AG08395 (cell line): ENCODE data around the gene PTH2.
A peak's percentile ranks its signal among the peaks of the same experiment; 100 is the strongest.
"Not testable (repeated sequence)": the region's sequence is repeated elsewhere in the genome, so short reads cannot be mapped to it uniquely, and the experiment has no call there.

Experiments
- DNase-seq: peaks from one replicate; pipeline ENCODE4 v3.0.0; 2012; ENCODE audit warnings: mixed read lengths, low spot score

PTH2 gene

GRCh38 chr19:49447485-49448431, 24.5 kb upstream of the PTH2 start:
- DNase-seq: no peak

- DNase-seq: no peak
These were observed 22.8 kb upstream of the PTH2 start for GRCh38 chr19:49445997-49446396.

GRCh38 chr19:49444100-49444700, 21.0 kb upstream of the PTH2 start:
- not testable (repeated sequence) for DNase-seq

GRCh38 chr19:49443366-49444099, 20.3 kb upstream of the PTH2 start:
- DNase-seq: peak; percentile 91

- peak; percentile 95 for DNase-seq
These were observed 19.6 kb upstream of the PTH2 start for GRCh38 chr19:49442771-49443365.

GRCh38 chr19:49442354-49442753, 19.1 kb upstream of the PTH2 start:
- DNase-seq: peak; percentile 50

- DNase-seq: no peak
These were observed 18.7 kb upstream of the PTH2 start for GRCh38 chr19:49441960-49442350.

- peak; percentile 42 for DNase-seq
These were observed 18.1 kb upstream of the PTH2 start, which contains the start of gene SLC17A7 for GRCh38 chr19:49441210-49441959. TSS of gene SLC17A7 (minus strand) at chr19:49441527. CDS start at chr19:49441379, 148 bp downstream.

- no peak for DNase-seq
These were observed 17.4 kb upstream of the PTH2 start for GRCh38 chr19:49440439-49441209.

- no peak for DNase-seq
These were observed 16.6 kb upstream of the PTH2 start for GRCh38 chr19:49439836-49440235.

- no peak for DNase-seq
These were observed 15.0 kb upstream of the PTH2 start for GRCh38 chr19:49438261-49438660.

- DNase-seq: no peak
These were observed 14.0 kb upstream of the PTH2 start for GRCh38 chr19:49437231-49437630.

GRCh38 chr19:49436381-49437017, 13.3 kb upstream of the PTH2 start:
- DNase-seq: no peak

GRCh38 chr19:49435670-49436069, 12.4 kb upstream of the PTH2 start:
- DNase-seq: no peak

- no peak for DNase-seq
These were observed 11.8 kb upstream of the PTH2 start for GRCh38 chr19:49434907-49435583.

GRCh38 chr19:49433240-49433901, 10.1 kb upstream of the PTH2 start:
- DNase-seq: no peak

GRCh38 chr19:49432141-49433073, 9.2 kb upstream of the PTH2 start:
- DNase-seq: no peak

GRCh38 chr19:49431330-49431749, 8.1 kb upstream of the PTH2 start:
- DNase-seq: no peak
